B cell (primary cell): ENCODE data around the gene TLE3.

Experiments
- EZH2 ChIP-seq: IDR thresholded peaks from 2 replicates; pipeline ENCODE4 v1.6.1; 2012; ENCODE audit warnings: borderline replicate concordance, low read depth, mild to moderate bottlenecking, moderate library complexity, low read length; ENCODE audit not compliant: insufficient read depth, poor library complexity, severe bottlenecking
- TF ChIP-seq, protein P1 (sequence below): fragments of 200-600 bp; IDR thresholded peaks from one replicate; pipeline ENCODE4 v1.8.0; 2022; ENCODE audit warnings: antibody characterized with exemption, mild to moderate bottlenecking

DNA sequence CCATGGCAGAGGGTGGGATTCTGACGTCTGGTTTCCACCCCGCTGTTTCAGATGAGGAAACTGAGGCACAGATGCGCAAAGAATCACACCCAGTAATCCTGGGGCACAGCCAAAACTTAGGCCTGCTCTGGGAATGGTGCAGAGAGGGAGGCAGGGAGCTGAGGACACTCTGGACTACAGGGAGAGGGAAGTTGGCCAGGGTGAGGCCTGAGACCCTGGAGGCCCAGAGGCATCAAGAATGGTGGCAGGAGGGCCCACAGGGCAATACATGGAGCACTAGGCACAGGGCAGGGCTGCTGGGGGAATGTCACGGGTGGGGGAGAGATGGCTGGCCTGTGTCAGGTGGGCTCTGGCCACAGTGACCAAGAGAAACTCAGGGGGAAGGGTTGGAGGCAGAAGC, 63.6 kb downstream of the TLE3 start:
- TF ChIP-seq, protein P1, sequence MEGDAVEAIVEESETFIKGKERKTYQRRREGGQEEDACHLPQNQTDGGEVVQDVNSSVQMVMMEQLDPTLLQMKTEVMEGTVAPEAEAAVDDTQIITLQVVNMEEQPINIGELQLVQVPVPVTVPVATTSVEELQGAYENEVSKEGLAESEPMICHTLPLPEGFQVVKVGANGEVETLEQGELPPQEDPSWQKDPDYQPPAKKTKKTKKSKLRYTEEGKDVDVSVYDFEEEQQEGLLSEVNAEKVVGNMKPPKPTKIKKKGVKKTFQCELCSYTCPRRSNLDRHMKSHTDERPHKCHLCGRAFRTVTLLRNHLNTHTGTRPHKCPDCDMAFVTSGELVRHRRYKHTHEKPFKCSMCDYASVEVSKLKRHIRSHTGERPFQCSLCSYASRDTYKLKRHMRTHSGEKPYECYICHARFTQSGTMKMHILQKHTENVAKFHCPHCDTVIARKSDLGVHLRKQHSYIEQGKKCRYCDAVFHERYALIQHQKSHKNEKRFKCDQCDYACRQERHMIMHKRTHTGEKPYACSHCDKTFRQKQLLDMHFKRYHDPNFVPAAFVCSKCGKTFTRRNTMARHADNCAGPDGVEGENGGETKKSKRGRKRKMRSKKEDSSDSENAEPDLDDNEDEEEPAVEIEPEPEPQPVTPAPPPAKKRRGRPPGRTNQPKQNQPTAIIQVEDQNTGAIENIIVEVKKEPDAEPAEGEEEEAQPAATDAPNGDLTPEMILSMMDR: no peak
- no peak for TF ChIP-seq EZH2
